M059J (cell line): Measurements from ENCODE around the gene DPP8. TPM values are rescaled to one million over a fixed set of nuclear protein-coding genes. Genes with fewer than 3 reads are reported as not detected.
A peak's percentile ranks its signal among the peaks of the same experiment; 100 is the strongest.
"Not testable (repeated sequence)": the region's sequence is repeated elsewhere in the genome, so short reads cannot be mapped to it uniquely, and the experiment has no call there.

Experiments
- DNase-seq: peaks from one replicate; pipeline ENCODE4 v3.0.0-alpha.2; 2012; ENCODE audit warnings: low read depth
- total RNA-seq: library from RNA; depleted of rRNA; stranded (reverse); fragments of >200 nt; shearing (Covaris generic); gene quantifications from 2 replicates; pipeline ENCODE4 v1.2.3, GENCODE V29; 2014; rRNA removed

DPP8 gene
- 16.4 and 29.2 TPM in 2 replicates for total RNA-seq

DNA sequence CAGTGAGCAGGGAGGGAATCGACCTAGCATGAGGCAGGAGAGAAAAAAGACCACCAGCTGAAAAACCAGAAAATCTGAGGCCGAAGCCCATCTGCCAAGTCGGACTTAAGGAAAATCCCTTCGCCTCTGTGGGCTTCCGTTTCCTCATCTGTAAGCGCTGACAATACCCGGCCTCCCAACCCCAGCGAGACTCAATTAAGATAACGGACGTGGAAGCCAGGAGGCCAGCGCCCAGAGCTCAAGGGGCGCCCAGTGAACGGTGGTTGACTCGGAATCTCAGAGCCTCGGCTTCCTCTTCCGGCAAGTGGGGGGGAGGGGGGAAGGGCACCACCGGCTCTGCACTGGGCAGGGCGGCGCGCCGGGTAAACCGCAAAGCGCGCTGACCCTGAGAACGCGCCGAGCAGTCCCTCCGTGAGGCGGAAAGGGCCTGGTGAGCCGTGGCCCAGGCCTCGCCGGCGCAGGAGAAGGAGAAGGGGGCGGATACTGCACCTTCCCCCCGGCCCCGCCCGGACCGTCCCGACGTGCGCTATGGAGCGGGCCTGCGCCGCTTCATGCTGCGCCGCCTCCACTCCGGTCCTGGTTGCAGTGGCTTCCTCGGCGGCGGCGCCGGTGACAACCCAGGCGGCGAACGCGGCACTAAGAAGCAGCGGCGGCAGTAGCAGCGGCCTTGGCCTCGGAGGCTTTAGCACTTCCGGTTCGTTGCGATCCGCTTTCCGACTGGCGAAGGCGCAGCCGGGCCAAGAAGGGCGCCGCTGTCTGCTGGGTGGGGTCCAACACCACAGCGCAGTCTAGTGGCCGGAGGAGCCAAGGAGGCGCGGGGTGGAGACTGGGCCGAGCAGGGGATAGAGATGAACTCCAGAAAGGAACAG is at the start of gene DPP8:
Gene DPP8 (minus strand): TSS at position 693 of the 869 bp plus-strand sequence. CDS start 5,136 bp downstream, outside the sequence.
- DNase-seq = peak; percentile 87

DNA sequence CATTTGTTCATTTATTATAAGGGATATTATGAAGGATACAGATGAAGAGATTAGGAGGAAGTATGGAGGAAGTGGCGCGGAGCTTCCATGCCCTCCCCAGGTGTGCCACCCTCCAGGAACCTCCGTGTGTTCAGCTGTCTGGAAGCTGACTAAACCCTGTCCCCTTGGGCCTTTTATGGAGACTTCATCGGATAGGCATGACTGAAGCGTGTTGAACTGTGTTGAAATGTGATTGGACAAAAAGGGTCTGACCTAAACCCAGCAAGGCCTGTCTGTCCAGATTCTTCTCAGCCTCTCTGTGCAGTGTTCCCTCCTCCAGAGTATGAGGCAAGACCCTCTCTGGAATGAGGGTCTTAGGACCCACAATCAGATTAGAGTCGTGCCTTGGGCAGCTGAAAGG is 44.4 kb upstream of the DPP8 start:
- DNase-seq = no peak

DNA sequence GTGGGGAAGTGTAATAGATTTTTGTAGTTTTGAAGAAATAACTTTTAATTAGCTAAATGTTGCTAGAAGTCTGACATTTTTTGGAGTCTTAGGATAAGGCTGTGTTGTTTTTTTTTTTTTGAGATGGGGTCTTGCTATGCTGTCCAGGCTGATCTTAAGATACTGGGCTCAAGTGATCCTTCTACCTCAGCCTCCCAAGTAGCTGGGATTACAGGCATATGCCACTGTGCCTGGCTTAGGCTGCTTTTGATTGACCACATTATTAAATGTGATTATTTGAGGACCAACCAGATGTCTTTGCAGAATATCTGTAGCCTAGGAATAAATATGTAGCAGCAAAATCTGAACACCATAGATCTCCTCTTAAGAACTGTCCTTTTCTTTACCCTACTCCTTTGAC is 42.5 kb upstream of the DPP8 start:
- no peak for DNase-seq

DNA sequence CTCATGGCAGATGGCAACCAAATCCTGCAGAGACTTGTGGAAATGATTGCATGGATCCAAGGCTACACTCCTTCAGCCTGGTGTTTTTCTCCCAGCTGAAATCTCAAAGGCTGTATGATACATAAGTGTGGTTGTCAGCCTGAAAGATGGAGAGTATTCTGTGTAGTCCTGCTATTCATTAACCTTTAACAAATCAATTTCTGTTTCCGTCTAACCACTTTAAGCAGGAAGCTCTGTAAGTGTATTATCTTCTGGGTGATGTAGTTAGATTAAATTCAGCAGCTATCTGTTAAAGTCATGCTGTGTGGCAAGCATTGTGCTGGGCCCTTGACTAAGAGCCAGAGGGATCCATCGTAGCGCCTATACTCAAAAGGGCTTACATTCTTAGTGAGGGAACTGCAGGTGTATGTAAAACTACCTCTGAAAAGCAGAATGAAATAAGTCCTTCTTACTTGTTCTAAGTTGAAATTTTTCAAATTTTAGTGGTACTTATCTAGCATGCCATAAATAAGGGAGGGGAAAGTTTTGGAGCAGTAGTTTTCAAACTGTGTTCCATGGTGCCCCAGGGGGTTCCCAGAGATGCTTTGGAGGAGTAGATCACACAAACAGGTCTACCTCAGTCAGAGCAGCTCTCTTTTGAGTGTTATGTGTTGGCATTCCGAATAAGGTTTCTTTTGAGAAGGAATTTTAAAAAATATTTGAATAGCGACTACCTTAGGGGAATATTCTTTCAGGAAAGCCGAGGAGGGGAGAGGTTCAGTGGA is 41.7 kb upstream of the DPP8 start:
- DNase-seq = no peak

DNA sequence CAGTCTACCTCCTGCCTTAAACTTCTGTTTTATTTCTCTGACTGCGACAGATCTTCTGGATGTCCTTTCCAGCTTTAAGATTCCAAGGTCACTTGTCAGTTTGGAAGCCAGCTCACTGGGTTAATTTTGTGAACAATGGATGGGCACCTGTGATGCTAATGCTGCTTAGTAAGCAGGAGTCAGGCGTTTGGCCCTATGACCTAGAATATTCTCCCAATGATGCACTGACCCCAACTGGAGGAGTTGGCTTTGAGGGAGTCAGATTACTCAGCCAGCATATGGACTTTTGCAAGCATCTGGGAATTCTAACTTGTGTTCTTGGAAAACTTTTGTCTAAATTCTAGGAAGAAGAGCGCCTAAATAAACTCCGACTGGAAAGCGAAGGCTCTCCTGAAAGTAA is 40.8 kb upstream of the DPP8 start:
- DNase-seq = peak; percentile 20

DNA sequence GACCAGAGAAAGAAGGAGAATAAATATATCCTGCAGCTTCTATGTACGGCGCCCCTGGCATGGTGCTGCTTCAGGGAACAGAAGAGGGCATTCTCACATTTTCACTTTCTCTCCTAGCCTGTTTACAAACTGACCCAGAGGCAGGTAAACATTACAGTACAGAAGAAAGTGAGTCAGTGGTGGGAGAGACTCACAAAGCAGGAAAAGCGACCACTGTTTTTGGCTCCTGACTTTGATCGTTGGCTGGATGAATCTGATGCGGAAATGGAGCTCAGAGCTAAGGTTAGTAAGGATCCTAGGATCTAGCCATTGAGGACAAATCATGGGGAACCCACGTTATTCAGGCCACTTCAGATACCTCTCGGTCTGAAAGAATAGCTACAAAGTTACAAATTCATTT is 39.1 kb upstream of the DPP8 start:
- DNase-seq = no peak

DNA sequence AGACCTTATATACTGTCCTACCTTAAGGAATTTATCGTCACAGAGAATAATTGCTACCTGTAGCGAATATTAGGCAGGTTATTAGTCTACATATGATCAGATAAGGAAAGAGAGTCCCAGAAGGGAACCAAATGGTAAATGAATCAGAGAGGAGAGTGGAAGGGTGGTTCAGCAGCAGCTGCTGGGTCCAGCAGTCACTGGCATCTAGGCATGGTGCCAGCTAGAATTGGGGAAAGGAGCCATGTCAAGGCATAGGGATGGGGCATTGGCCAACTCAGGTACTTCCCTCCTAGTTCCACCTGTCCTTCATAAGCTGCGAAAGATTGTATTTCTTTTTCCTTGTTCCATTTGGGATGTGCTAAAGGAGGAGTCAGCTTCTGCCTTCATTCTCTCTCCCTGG is 36.2 kb upstream of the DPP8 start:
- DNase-seq = no peak

DNA sequence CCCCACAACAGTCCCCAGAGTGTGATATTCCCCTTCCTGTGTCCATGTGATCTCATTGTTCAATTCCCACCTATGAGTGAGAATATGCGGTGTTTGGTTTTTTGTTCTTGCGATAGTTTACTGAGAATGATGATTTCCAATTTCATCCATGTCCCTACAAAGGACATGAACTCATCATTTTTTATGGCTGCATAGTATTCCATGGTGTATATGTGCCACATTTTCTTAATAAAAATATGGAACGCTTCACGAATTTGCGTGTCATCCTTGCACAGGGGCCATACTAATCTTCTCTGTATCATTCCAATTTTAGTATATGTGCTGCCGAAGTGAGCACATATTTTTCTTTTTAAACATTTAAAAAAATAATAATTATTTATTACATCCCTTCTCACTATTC is 35.4 kb upstream of the DPP8 start:
- DNase-seq = not testable (repeated sequence)

DNA sequence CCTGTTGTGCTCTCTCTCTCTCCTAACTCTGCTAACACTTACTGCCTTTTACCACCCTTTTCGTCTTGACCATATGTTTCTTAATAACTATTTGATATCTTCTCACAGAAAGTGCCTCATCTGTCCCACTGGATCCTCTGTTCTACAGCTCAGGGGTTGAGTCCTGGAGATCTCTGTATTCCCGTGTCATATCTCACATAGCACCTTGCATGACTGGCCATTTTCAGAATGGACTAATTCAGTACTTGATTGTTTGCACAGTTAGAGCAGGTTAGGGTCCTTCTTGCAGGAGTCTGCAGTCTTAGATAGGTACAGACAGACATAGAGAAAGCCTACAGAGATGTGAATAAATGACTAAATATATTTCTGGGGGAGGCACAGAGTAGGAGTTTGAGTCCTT is 33.7 kb upstream of the DPP8 start:
- DNase-seq = no peak

DNA sequence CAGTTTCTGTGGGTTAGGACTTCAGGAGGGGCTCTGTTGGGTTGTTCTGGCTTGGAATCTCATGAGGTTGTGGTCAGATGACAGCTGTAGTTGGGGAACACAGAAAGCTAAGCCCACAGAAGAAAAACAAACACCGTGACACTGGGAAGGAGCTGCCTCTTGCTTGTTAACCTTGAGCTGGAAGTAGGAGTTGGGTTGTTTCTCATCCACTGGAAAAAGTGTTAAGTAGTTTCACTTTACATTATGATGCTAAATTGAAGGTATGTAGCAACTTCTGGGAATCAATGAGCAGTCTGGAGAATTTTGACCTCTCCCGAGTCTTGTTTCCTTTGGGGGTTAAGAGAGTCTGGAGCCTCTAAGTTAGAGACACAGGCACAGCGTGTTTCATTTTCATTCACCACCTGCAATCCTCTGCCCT is 33.2 kb upstream of the DPP8 start:
- DNase-seq = peak; percentile 53

DNA sequence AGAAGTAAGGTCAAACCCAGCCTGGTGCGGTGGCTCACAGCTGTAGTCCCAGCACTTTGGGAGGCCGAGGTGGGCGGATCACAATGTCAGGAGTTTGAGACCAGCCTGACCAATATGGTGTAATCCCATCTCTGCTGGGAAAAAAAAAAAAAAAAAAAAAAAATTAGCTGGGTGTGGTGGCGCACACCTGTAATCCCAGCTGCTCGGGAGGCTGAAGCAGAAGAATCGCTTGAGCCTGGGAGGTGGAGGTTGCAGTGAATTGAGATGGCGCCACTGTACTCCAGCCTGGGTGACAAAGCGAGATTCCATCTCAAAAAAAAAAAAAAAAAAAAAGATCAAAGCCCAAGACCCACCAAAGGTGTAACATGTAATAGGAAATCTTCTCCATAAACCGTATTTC is 31.8 kb upstream of the DPP8 start:
- DNase-seq = not testable (repeated sequence)

DNA sequence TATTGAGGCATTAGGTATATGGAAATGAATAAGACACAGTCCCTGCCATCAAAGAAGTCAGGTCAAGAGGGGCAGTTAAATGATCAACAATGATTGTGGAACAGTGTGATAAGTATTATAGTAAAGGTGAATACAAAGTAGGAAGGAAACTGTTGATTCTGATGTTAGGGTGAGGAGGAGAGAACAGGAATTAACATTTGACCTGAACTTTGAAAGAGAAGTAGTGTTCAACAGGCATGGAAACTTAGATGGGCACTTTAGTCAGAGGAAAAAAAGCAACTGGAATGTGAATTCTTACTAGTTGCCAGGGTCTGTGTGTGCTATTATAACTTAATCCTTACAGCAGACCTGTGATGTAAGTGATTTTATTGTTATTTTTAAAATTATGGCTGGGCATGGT is 30.4 kb upstream of the DPP8 start:
- no peak for DNase-seq

DNA sequence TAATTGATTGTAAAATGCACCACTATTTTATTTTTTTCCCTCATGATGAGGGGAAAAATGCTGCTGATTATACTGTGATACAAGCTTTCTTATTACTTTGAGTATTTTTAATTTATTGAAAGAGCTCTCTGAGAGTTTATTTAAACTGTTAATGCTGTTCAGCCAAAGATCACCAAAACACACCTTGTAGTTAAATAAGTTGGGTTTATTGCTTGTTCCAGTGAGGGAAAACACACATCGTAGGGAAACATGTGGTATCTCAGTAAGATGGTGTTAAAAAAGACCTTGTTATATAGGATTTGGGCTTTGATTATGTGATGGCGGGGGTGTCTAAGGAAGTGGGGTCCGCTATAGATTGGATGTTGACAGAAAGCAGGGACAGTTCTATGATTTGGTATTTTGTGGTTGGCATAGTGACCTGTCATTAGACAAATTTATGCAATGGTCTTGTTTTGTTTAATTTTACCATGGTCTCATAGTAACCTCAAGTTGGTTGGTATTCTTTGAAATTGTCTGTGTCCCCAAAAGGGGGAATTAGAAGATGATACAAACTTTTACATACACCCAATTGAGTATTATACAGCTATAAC is 23.8 kb upstream of the DPP8 start:
- DNase-seq = peak; percentile 8

DNA sequence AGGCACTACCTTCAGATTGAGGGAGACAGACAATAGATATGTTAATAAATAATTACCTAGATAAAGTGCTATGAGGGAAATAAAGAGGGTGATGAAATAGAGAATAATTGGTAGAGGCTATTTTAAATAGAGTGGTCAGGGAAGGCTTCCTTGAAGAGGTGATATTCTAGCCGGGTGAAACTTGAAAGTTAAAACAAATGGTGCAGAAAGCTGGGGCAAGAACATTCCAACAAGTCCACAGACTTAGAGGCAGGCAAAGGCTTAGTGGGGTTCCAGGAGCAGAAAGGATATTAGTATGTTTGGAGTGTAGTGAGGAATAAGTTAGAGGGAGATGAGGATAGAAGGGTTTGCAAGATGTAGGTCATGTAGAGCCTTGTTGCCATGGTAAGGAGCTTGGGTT is 22.8 kb upstream of the DPP8 start:
- no peak for DNase-seq

DNA sequence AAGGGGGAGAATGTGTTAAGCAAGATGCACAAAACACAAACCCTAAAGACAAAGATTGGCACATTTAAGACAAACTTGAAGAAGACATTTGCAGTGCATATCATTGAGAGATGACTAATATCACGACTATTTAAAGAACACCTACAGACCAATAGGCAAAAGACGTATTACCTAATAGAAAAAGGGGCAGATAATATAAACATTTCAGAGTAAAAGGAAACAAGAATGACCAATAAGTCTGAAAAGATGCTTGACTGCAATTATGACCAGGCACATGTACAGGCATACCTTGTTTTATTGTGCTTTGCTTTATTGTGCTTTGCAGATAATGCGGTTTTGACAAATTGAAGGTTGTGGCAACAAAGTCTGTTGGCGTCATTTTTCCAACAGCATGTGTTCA is 17.7 kb upstream of the DPP8 start:
- DNase-seq = peak; percentile 7

DNA sequence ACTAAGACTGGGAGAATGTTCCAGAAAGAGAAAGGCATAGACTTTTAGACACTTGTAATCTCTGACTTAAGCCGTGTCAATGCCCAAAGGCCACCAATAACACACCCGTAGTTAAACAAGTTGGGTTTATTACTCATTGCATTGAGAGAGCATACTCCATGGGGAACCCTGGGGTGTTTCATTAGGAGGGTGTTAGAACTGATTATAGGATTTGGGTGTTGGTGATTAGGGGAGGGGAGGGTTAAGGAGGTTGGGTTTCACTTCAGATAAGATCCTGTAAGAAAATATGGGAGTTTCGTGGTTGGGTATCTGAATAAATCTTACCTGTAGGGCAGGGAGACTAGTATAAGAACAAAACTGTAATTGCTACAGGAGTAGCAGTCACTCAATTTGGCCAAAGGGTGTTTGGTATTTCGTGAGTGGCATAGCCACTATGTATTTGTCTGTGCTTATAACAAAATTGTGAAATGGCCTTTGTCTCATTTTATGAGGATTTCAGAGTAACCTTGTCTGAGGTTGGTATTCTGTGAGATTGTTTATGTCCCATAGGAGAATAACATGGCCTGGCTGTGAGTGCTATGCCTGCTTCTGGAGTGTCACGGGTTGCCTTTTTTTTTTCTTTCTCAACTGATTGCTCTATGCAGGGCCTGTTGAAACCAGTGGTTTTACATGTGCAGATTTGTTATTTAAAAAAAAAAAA is 15.7 kb upstream of the DPP8 start:
- no peak for DNase-seq

DNA sequence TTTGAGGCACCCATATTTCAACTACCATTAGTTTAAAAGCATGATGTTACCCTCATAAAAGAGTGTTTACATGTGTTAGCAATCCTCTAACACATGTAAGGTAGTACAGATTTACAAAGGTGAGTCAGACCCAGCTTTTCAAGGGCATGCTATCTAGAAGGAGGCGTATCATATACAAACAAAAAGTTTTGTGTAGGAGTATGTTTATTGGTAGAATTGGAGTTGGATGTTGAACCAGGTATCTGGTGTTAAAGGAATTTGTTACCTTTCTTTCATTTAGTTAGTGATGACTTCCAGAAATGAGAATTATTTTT is 15.2 kb upstream of the DPP8 start:
- peak; percentile 59 for DNase-seq

DNA sequence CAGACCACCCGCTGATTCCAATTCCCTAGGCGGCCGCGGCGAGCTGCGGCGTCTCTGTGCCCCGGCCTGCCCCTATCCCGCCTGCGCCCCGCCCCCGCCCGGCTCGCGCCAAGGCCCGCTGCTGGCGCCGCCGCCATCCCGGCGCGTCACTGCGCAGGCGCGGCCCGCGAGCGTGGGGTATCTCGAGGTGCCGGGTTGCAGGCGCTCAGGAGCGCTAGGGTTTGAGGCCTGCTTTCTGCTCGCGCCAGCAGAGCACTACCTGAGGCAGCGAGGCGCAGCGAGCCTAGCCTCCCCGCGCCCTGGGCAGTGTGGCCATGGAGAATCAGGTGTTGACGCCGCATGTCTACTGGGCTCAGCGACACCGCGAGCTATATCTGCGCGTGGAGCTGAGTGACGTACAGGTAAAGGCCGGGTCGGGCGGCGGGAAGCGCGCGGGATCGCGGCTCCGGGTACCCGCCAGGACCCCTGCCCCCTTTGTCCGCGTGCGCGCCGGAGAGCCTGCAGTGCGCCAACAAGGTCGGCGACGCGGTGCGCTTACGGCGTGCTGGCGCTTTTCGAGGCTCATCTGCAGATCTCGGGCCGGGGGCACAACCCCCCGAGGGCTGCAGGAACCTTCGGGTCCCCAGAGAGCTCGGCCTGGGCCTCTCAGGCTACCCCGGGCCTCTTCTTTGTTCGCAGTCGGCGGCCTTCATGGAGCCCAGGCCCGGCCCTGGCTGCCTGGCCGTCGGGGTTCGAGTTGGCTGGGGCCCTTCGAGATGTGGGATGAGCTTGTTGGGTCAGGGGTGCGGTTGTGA is 13.0 kb upstream of the DPP8 start, which contains the start of gene HACD3:
Gene HACD3 (plus strand): TSS at position 146 of the 794 bp plus-strand sequence. CDS start 169 bp downstream, at position 315.
- peak; percentile 75 for DNase-seq

DNA sequence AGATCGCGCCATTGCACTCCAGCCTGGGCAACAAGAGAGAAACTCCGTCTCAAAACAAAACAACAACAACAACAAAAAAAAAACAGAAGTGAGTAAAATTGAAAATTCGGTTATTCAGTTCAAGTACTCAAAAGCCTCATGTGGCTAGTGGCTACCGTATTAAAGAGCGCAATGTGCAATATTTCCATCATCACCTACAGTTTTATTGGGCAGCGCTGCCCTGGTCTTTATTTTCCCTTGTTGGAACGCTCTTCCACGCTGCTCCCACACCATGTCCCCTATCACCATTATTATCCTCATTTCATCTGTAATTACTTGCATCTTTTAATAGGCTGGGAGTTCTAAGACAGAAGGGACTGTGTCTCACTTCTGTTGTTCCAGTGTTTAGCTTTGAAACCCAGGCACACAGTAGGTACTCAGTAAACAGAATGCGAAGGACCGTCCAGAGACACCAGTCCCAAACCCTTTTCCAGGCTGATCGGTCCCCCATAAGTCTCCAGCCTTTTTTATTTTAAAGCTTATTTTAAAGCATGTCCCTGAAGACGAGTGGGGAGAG is 12.4 kb upstream of the DPP8 start:
- no peak for DNase-seq

DNA sequence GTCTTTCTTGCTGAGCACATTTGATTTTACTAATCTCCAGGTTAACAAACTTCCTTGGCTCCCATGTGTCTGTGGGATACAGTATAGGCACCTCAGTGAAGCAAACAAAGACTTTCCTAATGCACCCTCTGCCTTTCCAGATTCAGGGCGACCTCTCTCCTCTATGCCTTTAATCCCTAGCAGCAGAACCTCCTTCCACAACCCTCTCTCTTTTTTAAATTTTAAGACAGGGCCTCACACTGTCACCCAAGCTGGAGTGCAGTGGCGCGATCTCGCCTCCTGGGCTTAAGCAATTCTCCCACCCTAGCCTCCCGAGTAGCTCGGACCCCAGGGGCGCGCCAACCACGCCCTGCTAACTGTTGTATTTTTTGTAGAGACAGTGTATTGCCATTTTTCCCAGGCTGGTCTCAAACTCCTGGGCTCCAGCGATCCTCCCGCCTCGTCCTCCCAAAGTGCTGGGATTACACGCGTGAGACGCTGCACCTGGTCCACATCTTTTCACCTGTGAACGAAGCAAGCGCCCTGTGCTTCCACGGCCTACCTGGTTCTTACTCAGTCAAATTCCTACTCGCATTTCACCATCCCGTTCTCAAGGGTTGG is 11.1 kb upstream of the DPP8 start:
- DNase-seq = no peak
